ENCODE measurements around the gene POMC. TPM values are rescaled to one million over a fixed set of nuclear protein-coding genes. Genes with fewer than 3 reads are reported as not detected.

Gene POMC
- total RNA-seq, 4 donors from 2014 or later: 6.3 to 11.8 (median 9.2) TPM

DNA sequence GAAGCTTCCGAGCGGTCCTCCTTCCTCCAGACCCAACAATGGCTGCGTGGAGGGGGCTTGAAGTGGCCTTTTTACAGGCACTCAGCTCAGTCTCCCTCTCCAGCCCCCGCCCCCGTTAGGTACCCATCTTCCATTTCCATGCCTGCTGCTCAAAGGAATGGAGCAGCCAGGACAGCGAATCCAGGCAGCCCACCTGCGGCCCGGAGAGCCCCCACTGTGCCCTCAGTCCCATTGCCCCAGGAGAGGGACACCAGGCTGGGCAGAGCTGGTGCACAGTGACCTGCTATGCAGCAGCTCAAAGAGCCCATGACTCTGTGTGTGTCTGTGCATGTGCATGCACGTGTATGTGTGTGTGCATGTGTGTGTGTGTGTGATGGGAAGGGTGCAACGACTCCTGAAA lies 10.6 kb upstream of the POMC start:
- no peak for DNase-seq
- Histone ChIP-seq H3K27me3 (no peaks in the 10 kb centered on the region), H3K4me1 (no peaks in the 10 kb centered on the region), H3K27ac (no peak overlapping the region), H3K9me3 (no peaks in the 10 kb centered on the region), H3K36me3 (no peaks in the 10 kb centered on the region), H3K4me3 (replicated peaks in 1 of 3) (no peak overlapping the region)
- TF ChIP-seq, protein P1, sequence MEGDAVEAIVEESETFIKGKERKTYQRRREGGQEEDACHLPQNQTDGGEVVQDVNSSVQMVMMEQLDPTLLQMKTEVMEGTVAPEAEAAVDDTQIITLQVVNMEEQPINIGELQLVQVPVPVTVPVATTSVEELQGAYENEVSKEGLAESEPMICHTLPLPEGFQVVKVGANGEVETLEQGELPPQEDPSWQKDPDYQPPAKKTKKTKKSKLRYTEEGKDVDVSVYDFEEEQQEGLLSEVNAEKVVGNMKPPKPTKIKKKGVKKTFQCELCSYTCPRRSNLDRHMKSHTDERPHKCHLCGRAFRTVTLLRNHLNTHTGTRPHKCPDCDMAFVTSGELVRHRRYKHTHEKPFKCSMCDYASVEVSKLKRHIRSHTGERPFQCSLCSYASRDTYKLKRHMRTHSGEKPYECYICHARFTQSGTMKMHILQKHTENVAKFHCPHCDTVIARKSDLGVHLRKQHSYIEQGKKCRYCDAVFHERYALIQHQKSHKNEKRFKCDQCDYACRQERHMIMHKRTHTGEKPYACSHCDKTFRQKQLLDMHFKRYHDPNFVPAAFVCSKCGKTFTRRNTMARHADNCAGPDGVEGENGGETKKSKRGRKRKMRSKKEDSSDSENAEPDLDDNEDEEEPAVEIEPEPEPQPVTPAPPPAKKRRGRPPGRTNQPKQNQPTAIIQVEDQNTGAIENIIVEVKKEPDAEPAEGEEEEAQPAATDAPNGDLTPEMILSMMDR (IDR thresholded peaks at IDR 0.05): no peak
- no peak for TF ChIP-seq POLR2A (IDR thresholded peaks at IDR 0.05)
- WGBS, 2 donors: 47 to 48% methylated on average over 8 to 10 of the region's 10 CpGs
- intact Hi-C loops (cut with DNase I): no loop called here

DNA sequence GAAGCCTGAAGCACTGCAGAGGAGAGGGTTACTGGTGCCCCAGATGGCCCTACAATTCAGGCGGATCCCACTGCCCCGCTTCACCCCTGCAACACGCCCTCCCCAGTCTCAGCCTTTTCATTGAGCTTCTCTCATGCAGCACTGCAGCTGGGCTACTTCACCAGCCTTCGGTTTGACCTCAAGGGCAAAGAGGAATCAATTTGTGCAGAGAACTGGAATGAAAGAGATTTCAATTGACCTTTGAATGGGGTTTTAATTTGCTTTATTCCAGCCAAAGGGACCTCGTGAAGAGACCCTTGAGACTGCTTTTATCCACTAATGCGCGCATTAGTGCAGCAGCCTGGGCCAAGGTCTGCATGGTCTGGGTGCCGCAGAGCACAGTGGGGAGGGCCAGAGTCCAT lies 8.8 kb upstream of the POMC start:
- no peaks in the 10 kb centered on the region for H3K4me1 ChIP-seq
- TF ChIP-seq, protein P1 (IDR thresholded peaks at IDR 0.05): no peak
- TF ChIP-seq POLR2A (IDR thresholded peaks at IDR 0.05): no peak
- no peak overlapping the region for H3K4me3 ChIP-seq (replicated peaks in 1 of 3)
- no peaks in the 10 kb centered on the region for H3K27me3 ChIP-seq
- H3K9me3 ChIP-seq: no peaks in the 10 kb centered on the region
- intact Hi-C loops (cut with DNase I): no loop called here
- 42 to 48% methylated on average over 6 to 8 of the region's 8 CpGs for WGBS, 2 donors
- no peak for DNase-seq
- no peaks in the 10 kb centered on the region for H3K36me3 ChIP-seq
- H3K27ac ChIP-seq: no peak overlapping the region

- Histone ChIP-seq H3K27me3 (no peaks in the 10 kb centered on the region), H3K9me3 (no peaks in the 10 kb centered on the region), H3K4me1 (no peaks in the 10 kb centered on the region), H3K27ac (no peak overlapping the region), H3K4me3 (replicated peaks in 1 of 3) (no peak overlapping the region), H3K36me3 (no peaks in the 10 kb centered on the region)
- TF ChIP-seq POLR2A (IDR thresholded peaks at IDR 0.05): no peak
- TF ChIP-seq, protein P1 (IDR thresholded peaks at IDR 0.05): no peak
- 79 to 86% methylated on average over 5 of the region's 5 CpGs for WGBS, 2 donors
- no peak for DNase-seq
- intact Hi-C loops (cut with DNase I): no loop called here
Observed at GRCh38 chr2:25176541-25177181, 8.3 kb upstream of the POMC start.

DNA sequence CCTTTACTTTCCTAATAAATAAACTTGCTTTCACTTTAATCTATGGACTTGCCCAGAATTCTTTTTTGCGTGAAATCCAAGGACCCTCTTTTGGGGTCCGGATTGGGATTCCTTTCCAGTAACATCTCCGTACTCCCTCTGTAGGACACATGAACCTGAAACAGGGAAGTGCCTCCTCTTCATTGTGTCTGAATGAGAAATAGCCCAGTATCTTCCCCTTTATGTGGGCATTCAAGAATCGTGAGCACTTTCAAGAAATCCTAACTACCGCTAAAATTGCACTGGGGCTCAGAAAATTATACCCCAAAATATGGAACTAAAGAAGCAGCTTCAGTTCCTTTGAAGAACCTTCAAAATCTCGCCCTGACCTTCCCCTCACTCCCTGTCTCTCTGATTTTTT lies 7.8 kb upstream of the POMC start:
- H3K27me3 ChIP-seq: no peaks in the 10 kb centered on the region
- 81 to 88% methylated on average over 6 of the region's 6 CpGs for WGBS, 2 donors
- no peak overlapping the region for H3K4me3 ChIP-seq (replicated peaks in 1 of 3)
- H3K27ac ChIP-seq: no peak overlapping the region
- no peaks in the 10 kb centered on the region for H3K4me1 ChIP-seq
- H3K36me3 ChIP-seq: no peaks in the 10 kb centered on the region
- no peaks in the 10 kb centered on the region for H3K9me3 ChIP-seq
- TF ChIP-seq POLR2A (IDR thresholded peaks at IDR 0.05): no peak
- TF ChIP-seq, protein P1 (IDR thresholded peaks at IDR 0.05): no peak
- DNase-seq: no peak
- intact Hi-C loops (cut with DNase I): no loop called here

GRCh38 chr2:25174192-25174861 lies 5.9 kb upstream of the POMC start:
- intact Hi-C loops (cut with DNase I): no loop called here
- 93 to 95% methylated on average over 6 of the region's 6 CpGs for WGBS, 2 donors
- Histone ChIP-seq H3K27me3 (no peaks in the 10 kb centered on the region), H3K36me3 (no peaks in the 10 kb centered on the region), H3K9me3 (no peaks in the 10 kb centered on the region), H3K4me3 (replicated peaks in 1 of 3) (no peak overlapping the region), H3K4me1 (no peaks in the 10 kb centered on the region), H3K27ac (no peak overlapping the region)
- DNase-seq: no peak
- TF ChIP-seq POLR2A (IDR thresholded peaks at IDR 0.05): no peak
- TF ChIP-seq, protein P1 (IDR thresholded peaks at IDR 0.05): no peak
